NK-92 (cell line): ENCODE data around the gene PPBP.
"Not testable (repeated sequence)": the region's sequence is repeated elsewhere in the genome, so short reads cannot be mapped to it uniquely, and the experiment has no call there.

Source experiments
- DNase-seq: peaks from one replicate; lab custom pipeline; 2025; ENCODE audit not compliant: unreplicated experiment; lab: John Stamatoyannopoulos, UW

The PPBP gene

GRCh38 chr4:73950376-73950920 is 37.5 kb downstream of the PPBP start:
- not testable (repeated sequence) for DNase-seq

GRCh38 chr4:73948990-73949706 is 38.8 kb downstream of the PPBP start:
- no peak for DNase-seq

DNA sequence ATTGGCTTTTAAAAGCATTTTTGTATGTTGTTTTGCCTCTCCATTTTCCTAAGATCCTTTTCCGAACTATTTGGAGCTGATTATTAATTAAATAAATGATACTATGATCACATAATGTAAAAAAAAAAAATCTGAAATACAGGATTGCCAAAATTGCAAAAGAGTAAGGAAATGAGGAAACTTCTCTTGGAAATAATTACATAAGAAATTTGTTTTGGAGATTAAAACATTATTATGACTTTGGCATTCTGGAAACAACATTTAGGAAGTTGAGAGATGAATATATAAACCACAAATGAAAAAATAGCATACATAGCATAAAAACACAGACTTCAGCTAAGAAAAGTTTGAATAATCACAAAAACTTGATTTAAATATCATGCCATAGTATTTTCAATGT is 39.7 kb downstream of the PPBP start:
- DNase-seq = no peak

GRCh38 chr4:73947239-73947985 is 40.6 kb downstream of the PPBP start:
- no peak for DNase-seq

GRCh38 chr4:73945674-73946449 is 42.1 kb downstream of the PPBP start:
- DNase-seq = no peak

- DNase-seq = no peak
These were observed 42.9 kb downstream of the PPBP start for GRCh38 chr4:73945140-73945539.

DNA sequence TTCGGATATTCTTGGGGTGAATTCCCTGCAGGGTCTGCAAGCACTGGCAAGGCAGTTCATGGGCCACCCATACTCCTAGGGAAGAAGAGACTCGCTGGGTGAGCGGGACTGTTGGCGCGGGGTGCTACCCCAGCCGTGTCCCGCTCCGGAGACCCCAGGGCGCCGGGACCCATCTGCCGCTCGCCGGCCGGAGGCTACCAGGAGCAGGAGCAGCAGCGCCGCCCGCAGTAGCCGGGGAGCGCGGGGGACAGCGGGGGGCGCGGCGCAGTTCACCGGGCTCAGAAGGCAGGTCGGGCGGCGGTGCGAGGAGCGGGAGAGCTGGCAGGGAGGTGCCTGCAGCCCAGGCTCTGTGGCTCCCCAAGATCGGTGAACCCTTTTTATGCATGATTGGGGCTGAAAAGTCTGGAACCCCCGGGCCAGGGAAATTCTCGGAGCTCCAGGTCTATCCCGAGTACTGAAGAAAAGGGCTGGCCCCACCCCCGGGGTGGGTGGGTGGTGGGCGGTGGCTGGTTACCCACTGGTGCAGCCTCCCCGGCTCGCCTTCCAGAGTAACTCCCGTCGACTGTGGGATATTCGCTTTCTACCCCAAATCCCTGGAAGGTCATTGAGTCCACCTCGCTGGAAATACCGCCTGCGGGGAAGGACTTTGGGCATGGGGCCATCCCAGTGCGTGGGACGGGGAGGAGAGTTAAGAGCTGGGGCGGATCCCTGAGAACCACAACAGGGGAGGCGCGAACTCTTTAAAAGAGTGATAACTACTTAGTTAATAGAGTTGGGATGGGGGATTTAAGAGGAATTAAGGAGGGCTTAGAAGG is 43.7 kb downstream of the PPBP start:
- no peak for DNase-seq

GRCh38 chr4:73943555-73943954 is 44.4 kb downstream of the PPBP start:
- DNase-seq = no peak

DNA sequence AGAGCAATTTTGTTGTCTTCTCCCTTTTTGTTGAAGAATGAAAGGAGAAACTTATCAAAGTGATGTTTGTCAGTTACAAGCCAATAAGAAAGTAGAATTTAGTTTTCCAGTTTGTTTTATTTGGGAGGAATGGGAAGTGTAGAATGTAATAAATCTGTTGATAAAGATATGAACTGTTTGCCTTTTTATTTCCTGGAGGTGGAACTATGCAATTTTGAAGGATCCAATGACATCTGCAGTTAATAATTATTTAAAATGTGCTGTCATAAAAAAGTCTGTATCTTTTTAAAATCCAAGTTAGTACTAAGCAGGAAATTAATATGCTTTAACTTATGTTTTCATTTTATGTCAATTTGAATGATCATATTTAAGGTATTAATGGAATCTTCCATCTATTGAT is 51.0 kb downstream of the PPBP start:
- DNase-seq = no peak
